Epithelial cell of esophagus (primary cell): ENCODE results near the gene SMYD3.
A peak's percentile ranks its signal among the peaks of the same experiment; 100 is the strongest.

Source experiments
- DNase-seq: peaks from one replicate; pipeline ENCODE4 v3.0.0; 2010; ENCODE audit warnings: low read depth
- H3K4me3 ChIP-seq: 2 replicates; pipeline ENCODE4 v1.5.1; 2011; ENCODE audit warnings: mild to moderate bottlenecking, low read length, control low read depth
- TF ChIP-seq, protein P1 (sequence below): IDR thresholded peaks from 2 replicates; pipeline ENCODE4 v1.5.1; 2011; ENCODE audit warnings: low read depth, mild to moderate bottlenecking, low read length, control low read depth, inconsistent platforms; ENCODE audit not compliant: insufficient read depth; ENCODE audit errors: missing control alignments

Gene SMYD3

DNA sequence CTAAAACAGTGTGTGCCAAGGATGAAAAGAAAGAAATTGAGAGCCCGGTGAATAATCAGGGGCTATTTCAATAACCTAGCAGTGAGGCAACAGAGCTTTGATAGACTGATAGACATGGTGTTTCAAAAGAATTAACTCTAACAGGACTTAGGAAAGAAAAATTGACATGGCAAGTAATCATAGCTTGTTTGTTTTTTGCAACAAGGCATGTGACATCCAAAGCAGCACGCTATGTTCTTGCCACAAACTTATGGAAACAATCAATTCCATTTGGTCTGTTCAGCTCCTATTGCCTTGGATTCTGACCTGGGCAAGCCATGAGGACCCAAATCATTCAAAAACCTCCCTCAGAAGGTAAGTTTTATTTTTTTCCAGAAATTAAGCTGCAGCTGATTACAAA lies 608.5 kb downstream of the SMYD3 start:
- TF ChIP-seq, protein P1, sequence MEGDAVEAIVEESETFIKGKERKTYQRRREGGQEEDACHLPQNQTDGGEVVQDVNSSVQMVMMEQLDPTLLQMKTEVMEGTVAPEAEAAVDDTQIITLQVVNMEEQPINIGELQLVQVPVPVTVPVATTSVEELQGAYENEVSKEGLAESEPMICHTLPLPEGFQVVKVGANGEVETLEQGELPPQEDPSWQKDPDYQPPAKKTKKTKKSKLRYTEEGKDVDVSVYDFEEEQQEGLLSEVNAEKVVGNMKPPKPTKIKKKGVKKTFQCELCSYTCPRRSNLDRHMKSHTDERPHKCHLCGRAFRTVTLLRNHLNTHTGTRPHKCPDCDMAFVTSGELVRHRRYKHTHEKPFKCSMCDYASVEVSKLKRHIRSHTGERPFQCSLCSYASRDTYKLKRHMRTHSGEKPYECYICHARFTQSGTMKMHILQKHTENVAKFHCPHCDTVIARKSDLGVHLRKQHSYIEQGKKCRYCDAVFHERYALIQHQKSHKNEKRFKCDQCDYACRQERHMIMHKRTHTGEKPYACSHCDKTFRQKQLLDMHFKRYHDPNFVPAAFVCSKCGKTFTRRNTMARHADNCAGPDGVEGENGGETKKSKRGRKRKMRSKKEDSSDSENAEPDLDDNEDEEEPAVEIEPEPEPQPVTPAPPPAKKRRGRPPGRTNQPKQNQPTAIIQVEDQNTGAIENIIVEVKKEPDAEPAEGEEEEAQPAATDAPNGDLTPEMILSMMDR, result no peak

DNA sequence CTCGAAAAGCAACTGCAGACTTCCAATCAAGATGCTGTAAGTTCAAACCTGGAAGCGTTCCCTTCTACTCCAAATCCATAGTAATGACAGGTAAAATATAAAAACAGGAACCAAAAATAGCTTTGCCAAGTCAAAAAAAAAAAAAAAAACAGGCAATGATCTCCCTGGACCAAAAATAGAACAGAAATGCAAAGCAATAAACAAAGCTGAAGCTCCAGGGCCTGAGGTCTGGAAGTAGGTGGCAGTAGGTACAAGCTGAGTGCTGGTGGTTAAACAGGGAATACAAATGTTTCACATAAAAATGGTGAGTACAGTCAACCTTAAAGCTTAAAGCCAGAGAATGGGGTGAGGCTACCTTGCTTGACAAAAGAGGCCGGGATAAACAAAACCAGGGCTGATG lies 610.8 kb downstream of the SMYD3 start:
- no peak for DNase-seq
- TF ChIP-seq, protein P1, result no peak
- H3K4me3 ChIP-seq, result no peak overlapping the region

More for the DNA sequence above, 608.5 kb downstream of the SMYD3 start:
- H3K4me3 ChIP-seq, result no peak overlapping the region
- no peak for DNase-seq

DNA sequence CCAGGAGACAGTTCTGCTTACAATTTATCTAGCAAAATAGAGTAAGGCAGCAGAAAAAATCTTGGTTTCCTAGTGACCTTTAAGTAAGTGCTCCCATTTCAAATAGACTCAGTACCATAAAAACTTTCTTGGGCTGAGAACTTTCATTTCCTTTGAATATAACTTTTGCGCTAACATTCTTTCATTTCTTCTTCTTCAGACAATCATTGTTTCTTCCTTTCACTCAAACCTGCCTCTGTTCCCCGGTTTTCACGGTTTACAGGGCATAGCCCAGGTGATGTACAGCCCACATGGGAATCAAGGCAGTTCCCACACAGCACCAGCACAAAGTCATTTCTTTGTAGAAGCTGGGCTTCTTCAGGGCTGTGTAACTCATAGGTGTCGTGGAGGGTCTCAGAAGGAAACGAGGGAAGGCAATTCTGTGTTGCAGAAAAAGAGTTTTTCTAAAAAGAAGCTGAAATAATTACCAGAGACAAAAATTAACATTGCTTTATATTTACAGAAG lies 611.6 kb downstream of the SMYD3 start:
- H3K4me3 ChIP-seq, result no peak overlapping the region
- TF ChIP-seq, protein P1, result no peak
- no peak for DNase-seq

DNA sequence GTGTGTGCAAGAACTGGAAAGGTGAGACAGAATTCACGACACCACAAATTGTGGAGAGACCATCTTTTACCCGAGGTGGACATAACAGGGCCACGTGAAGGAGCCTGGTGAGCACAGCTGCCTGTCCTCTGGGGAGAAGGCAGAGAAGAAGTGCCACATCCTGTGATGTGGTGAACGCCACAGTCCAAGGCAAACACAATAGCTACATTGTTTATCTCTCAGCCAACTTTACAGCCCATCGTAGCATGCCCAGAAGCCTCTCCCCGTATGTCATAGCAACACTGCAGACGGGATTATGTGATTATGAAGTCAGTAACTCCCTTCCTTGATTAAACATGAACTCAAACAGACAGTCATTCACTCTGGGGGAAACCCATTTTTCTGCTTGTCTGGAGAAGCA lies 612.2 kb downstream of the SMYD3 start:
- TF ChIP-seq, protein P1, result no peak
- DNase-seq, result no peak
- no peak overlapping the region for H3K4me3 ChIP-seq

DNA sequence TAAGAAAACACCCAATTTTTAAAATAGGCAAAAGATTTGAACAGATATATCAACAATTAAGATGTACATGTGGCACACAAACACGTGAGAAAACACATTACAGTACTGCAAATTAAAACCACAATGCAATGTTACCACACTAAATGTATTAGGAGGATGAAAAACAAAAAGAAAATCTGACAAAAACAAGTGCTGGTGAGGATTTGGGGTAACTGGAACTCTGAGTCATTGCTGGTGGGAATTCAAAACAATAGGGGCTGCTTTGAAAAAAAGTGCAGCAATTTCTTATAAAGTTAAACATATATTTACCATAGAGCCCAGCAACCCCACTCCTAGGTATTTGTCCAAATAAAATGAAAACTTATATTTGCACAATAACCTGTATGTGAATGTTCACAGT lies 614.1 kb downstream of the SMYD3 start:
- TF ChIP-seq, protein P1, result no peak
- DNase-seq, result no peak
- H3K4me3 ChIP-seq, result no peak overlapping the region

DNA sequence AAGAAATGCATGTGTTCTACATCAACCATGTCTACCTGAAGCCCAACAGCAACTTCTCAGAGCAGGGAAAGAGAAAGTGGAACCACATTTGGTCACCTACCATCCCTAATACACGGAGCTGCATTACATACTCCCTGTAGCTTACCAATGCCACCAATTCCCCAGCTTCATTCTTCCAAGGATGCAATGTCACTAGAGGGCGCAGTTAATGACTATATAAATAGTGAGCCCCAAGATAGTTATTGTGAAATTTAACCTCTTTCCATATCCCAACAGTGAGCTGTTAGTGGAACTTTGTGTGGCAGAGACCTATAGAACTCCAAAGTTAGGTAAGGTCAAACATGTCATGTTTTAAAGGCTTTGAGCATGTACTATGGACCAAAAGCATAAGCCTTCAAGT lies 618.3 kb downstream of the SMYD3 start:
- peak; percentile 65 for DNase-seq
- H3K4me3 ChIP-seq, result no peak overlapping the region
- TF ChIP-seq, protein P1, result peak; percentile 56

DNA sequence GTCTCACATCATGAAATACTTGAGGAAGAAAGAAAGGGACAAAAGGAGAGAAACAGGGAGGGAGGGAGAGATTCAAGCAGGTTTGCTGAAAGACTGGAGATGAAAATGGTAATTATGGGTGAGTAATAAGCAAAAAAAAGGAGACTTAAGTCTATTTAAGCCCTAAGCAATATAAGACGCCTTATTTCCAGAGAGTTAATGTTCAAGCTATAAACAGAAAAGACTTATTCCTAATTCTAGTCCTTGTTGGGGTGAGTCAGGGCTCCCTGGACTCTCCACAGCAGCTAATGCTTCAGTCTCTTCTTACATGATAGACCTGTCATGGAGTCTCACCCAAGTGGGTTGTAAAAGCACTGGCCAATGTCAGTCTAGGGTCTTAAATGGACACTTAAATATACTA lies 619.2 kb downstream of the SMYD3 start:
- TF ChIP-seq, protein P1, result no peak
- DNase-seq, result no peak

More for the DNA sequence above, 619.2 kb downstream of the SMYD3 start:
- no peak overlapping the region for H3K4me3 ChIP-seq
